Endothelial cell of umbilical vein (primary cell): ENCODE results near the gene HOXB6.

Experiments used
- EZH2 ChIP-seq: IDR thresholded peaks from 2 replicates; pipeline ENCODE4 v1.6.1; 2012; ENCODE audit warnings: borderline replicate concordance, low read depth, mild to moderate bottlenecking, moderate library complexity, low read length, inconsistent platforms; ENCODE audit not compliant: severe bottlenecking
- GATA2 ChIP-seq: IDR thresholded peaks from 2 replicates; pipeline ENCODE4 v1.7.0; 2011; ENCODE audit warnings: low read depth, mild to moderate bottlenecking, moderate library complexity, mixed read lengths, low read length; ENCODE audit not compliant: insufficient read length, insufficient read depth
- JUN ChIP-seq: IDR thresholded peaks from 2 replicates; pipeline ENCODE4 v1.6.1; 2011; ENCODE audit warnings: borderline replicate concordance, low read depth; ENCODE audit not compliant: insufficient read length, insufficient read depth
- POLR2A ChIP-seq: IDR thresholded peaks from 2 replicates; pipeline ENCODE4 v1.6.1; 2012; ENCODE audit warnings: low read depth, mild to moderate bottlenecking, control low read depth, low read length
- POLR2AphosphoS5 ChIP-seq: IDR thresholded peaks from 2 replicates; pipeline ENCODE4 v1.6.1; 2012; ENCODE audit warnings: low read depth, mild to moderate bottlenecking, control low read depth, low read length, moderate library complexity; ENCODE audit not compliant: insufficient read depth
- TF ChIP-seq, protein P1 (sequence below), 2 donors: IDR thresholded peaks; 1 replicate in 1 of 2; 2 replicates in 1 of 2; pipeline ENCODE4 v1.5.1; 2011; ENCODE audit warnings: low read length in 2 of 2, mild to moderate bottlenecking in 2 of 2, moderate library complexity in 2 of 2, control low read depth in 1 of 2, inconsistent platforms in 1 of 2, low read depth in 1 of 2; ENCODE audit not compliant: insufficient read depth in 1 of 2; ENCODE audit errors: extremely low read depth in 1 of 2
- TF ChIP-seq, protein P2 (sequence below): IDR thresholded peaks from 2 replicates; pipeline ENCODE4 v1.6.1; 2011; ENCODE audit not compliant: insufficient read depth, insufficient read length

DNA sequence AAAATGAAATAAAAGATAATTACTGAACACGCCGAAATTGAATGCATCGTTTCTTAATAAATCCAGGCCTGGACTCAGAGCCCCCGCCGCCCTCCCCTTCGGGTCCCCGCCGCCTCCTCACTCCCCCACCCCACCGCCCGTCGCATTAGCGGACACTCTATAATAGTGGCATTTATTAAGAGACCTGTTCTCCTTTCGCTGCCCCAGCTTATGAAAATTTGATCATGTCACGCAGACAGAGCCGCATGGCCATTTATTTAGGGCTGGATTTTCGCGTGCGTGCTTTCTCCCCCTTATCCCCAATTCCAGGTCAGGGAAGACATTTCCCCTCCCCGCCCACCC is 53.6 kb downstream of the HOXB6 start:
- TF ChIP-seq, protein P1, sequence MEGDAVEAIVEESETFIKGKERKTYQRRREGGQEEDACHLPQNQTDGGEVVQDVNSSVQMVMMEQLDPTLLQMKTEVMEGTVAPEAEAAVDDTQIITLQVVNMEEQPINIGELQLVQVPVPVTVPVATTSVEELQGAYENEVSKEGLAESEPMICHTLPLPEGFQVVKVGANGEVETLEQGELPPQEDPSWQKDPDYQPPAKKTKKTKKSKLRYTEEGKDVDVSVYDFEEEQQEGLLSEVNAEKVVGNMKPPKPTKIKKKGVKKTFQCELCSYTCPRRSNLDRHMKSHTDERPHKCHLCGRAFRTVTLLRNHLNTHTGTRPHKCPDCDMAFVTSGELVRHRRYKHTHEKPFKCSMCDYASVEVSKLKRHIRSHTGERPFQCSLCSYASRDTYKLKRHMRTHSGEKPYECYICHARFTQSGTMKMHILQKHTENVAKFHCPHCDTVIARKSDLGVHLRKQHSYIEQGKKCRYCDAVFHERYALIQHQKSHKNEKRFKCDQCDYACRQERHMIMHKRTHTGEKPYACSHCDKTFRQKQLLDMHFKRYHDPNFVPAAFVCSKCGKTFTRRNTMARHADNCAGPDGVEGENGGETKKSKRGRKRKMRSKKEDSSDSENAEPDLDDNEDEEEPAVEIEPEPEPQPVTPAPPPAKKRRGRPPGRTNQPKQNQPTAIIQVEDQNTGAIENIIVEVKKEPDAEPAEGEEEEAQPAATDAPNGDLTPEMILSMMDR (IDR thresholded peaks at IDR 0.05; ENCODE audit: extremely low read depth in 1 of 2, insufficient read depth in 1 of 2, low read depth in 1 of 2, low read length in 2 of 2): no peak
- TF ChIP-seq POLR2AphosphoS5: no peak
- no peak for TF ChIP-seq POLR2A
- TF ChIP-seq JUN: no peak
- TF ChIP-seq, protein P2, sequence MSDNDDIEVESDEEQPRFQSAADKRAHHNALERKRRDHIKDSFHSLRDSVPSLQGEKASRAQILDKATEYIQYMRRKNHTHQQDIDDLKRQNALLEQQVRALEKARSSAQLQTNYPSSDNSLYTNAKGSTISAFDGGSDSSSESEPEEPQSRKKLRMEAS: no peak
- TF ChIP-seq EZH2: no peak
- TF ChIP-seq GATA2: no peak
